Cerebellar cortex (tissue), 1 donor: ENCODE measurements around the gene VPS26B.
"Not testable (repeated sequence)": the region's sequence is repeated elsewhere in the genome, so short reads cannot be mapped to it uniquely, and the experiment has no call there.

ENCODE experiments used
- DNase-seq: peaks from one replicate; pipeline ENCODE4 v3.0.0-alpha.2; 2015; ENCODE audit warnings: low spot score

The VPS26B gene

DNA sequence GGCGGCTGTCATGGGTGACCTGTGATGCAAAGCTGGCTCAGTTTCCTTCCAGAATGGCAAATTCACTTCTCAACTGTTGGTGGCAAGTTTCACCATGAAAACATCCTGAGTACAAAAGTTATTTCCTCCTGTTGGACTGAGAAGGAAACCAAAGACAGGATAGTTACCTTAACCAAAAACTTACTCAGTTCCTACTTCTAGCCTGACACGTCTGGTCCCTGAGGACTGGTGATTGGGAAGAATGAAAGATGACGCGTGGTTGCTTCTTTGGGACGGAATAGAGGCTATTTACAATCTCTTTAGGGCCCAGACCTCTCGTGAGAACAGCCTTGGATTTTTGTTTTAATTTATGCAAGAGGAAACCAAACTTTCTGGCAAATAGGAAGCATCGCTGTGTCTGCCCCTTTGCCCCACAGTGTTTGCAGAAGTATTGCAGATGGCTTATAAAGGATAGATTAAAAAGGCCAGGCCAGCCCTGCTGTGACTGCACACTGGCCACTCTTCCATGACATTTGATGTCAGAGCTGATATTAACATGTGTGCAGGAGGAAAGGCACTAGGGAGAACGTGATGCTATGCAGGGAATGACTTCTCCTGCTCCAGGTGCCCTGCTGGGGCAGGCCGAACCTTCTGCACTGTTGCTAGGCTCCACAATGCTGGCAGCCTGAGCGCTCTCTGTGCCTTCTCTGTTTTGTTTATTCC lies 7.6 kb downstream of the VPS26B start:
- DNase-seq = no peak

DNA sequence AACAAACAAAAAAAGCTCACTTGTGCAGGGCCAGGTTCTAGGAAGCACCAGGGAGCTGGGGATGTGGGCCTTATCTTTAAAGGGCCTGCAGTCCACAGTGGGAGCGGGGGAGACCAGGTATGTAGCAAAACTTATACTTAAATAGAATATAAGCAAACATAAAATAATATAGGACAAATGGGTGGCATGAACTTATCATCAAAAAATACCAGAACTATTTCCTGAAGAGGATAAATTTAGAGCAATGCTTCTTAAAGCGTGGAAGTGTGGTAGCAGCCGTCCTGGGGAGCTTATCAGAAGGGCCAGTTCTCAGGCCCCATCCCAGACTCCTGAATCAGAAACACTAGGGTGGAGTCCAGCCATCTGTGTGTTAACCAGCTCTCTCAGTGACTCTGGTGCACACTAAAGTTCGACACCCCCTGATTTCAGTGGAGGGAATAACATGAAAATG lies 9.3 kb downstream of the VPS26B start:
- no peak for DNase-seq

GRCh38 chr11:134235399-134235798 lies 10.9 kb downstream of the VPS26B start:
- no peak for DNase-seq

DNA sequence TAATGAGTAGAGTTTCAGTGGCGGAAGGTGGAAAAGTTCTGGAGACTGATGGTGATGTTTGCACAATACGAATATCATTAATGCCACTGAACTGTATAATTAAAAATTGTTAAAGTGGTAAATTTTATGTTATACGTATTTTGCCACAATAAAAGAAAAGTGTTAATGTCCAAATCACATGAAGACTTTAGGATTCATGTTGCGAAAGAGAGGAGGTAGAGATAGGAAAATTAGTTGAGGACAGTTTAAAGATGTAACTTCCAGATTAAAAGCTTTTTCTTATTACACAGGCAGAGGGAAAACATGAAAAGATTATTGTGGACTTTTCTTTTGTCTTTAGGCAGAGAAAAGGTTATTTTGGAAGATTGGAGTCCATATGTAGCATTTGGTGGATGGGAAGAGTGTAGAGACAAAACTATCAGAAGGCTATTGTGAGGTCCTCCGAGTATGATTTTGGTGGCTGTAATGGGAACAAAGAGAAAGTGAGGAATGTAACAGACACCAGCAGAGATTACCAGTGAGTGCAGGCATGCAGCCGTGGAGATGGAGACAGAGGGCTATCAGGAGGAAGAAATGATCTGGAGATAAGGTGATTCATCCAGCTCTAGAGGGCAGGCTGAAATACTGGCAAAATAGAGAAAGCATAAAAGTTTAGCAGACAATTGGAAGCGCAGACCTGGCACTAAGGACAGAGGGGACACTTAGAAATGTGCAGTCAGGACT lies 12.5 kb downstream of the VPS26B start:
- DNase-seq = no peak

- no peak for DNase-seq
These were observed 13.1 kb downstream of the VPS26B start for GRCh38 chr11:134237557-134237922.

GRCh38 chr11:134238956-134239355 lies 14.5 kb downstream of the VPS26B start:
- DNase-seq = no peak

- no peak for DNase-seq
These were observed 16.1 kb downstream of the VPS26B start for GRCh38 chr11:134240592-134240991.

DNA sequence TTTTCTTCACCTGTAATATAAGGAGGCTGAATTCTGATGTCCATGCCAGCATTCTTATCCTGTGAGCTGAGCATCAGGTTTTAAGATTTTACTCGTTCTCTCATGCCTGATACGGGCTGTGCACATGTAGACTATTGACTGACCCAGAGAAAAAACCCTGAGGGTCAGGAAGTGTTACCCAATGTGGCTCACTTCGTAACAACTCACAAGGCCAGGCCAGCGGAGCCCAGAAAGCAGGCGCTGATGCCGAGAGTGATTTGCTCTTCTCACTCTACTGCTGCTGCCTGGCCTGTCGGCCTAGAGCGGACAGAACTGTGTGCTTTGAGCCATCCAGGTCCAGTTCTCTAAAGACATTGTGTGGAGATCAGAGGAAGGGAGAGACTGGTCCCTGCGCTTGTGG lies 17.9 kb downstream of the VPS26B start:
- DNase-seq = no peak

GRCh38 chr11:134243913-134244312 lies 19.4 kb downstream of the VPS26B start:
- no peak for DNase-seq

DNA sequence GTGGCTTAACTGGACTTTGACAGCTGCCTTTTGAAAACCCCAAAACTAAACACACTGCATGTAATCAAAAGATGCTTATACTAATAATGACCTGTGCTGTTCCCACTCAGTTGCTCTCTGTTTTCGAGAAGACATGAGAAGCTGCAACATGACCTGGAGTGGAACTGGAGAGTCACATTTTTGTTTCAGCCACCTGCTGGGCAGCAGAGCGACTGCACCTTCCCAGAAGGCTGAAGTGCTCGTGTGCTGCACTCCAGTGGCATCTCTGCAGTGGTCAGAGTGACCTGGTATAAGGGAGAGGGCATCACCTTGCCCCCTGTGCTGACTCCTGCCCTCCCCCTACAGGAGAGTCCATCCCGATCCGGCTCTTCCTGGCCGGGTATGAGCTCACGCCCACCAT lies 20.1 kb downstream of the VPS26B start:
- peak; percentile 18 for DNase-seq

DNA sequence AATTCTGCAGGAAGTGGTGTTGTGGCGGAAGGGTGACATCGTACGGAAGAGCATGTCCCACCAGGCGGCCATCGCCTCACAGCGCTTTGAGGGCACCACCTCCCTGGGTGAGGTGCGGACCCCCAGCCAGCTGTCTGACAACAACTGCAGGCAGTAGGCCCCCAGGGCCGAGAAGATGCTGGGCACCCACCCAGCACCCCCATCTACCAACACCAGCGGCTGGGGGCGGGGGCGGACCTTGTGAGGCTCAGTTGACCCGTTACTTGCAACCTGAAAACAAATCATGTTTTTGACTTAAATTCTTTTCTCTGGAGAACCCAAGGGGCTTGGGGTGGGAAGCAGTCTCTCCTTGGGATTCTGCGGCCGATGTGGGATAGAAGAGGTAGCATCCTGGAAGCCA lies 21.0 kb downstream of the VPS26B start:
- DNase-seq = no peak

DNA sequence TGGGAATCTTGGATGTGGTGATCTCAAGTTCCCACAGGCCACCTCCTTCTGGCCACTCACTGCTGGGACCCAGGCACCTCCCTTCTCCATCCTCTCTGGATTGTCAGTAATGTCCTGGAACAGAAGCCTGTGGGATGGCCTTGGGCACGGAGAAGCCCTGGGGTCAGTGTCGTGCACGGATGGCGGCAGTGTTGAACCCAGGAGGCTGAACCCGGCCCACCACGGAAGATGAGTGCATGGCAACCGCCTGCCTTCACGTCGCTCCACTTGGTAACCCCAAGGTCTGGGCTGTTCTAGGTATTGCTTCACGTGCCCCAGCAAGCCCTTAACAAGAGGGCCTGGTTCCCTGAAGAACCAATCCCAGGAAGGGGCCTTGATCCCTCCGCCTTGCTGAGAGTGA lies 21.6 kb downstream of the VPS26B start:
- no peak for DNase-seq

- DNase-seq = no peak
These were observed 22.2 kb downstream of the VPS26B start for GRCh38 chr11:134246678-134247077.

DNA sequence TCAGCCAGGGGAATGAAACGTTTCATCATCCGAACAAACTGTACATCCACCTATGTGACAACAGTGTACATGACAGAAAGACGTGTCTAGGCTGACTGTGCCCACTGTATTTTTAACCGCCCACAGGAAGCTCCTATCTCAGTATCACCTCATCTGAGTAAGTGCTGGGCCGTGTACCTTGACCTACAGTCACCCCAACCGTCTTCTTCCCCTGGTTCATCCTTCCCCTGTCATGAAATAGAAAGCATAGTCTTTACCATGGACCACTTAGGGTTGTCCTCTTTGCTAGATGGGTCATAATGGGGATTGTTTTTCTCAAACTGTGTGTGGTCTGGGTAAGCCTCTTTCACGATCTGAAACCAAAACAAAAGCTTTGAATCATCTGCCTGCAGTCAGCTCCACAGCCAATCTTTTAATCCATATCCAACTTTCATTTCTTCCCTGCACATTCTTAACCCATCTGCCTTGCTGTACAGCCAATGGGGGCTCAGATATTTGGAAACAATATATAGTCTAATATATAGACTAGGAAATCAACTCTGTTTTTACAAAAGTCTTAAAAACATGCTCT lies 24.5 kb downstream of the VPS26B start:
- DNase-seq = no peak

DNA sequence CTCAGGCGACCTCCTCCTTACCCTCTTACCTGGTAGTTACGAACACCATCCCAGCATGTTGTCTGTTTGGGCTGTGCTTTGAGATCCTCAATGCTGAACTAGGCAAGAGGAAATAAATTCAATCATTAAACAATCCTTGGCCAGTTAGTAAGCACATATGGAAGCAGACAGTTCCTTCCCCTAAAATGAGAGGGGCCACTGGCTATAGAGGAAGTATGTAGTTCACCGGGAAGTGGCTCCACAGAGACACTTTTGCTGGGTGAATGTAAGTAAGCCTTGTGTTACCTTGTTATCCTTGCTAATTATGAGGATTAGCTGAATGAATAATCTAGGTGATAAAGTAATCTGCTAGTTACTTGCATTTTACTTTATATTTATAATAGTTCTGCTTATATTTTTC lies 25.8 kb downstream of the VPS26B start:
- no peak for DNase-seq

GRCh38 chr11:134250675-134251074 lies 26.2 kb downstream of the VPS26B start:
- DNase-seq = no peak

DNA sequence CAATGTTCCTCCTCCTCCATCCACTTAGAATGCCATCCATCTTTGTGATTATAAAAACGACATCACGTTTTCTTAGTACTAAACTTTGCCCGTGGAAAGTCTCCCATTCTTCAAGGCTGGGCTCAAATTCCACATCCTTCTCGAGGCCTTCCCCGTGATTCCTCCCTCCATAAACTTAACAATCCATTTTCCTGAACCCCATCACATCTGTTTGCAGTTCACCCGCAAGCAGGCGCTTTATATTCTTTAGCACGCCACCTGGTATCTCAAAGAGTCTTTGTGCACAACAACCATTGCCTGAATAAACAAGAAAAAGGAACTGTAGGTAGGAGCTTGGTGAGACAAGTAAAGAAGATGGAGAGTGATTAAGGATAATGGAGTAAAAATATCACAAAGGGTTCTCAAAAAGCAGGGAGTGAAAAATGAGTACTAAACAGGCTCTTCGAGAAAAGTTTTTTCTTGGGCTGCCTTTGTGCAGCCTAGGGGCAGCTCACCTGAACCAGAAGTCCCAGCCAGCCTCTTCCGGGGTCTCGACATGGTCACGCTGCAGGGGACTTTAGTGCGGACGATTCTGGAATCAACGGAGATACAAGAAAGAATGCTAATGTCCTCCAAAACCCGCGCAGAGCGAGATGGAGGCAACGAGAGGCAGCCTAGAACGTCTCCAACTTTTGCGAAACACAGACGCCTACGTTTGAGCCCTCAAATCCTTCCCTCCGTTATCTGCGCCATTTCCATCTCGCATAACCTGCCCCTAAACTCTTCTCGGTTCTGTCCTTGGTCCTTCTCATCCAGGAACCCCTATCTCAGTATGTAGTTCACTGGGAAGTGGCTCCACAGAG lies 28.1 kb downstream of the VPS26B start:
- peak; percentile 18 for DNase-seq

GRCh38 chr11:134253188-134253993 lies 28.9 kb downstream of the VPS26B start, which contains the start of the genes ACAD8 and THYN1:
Gene ACAD8, plus strand, starts transcription at chr11:134253568. Its CDS starts 33 bp downstream, at chr11:134253601.
Gene THYN1, minus strand, starts transcription at chr11:134253352. Its CDS starts 470 bp downstream, at chr11:134252882.
- peak; percentile 98 for DNase-seq

- DNase-seq = no peak
These were observed 30.1 kb downstream of the VPS26B start for GRCh38 chr11:134254433-134255183.

DNA sequence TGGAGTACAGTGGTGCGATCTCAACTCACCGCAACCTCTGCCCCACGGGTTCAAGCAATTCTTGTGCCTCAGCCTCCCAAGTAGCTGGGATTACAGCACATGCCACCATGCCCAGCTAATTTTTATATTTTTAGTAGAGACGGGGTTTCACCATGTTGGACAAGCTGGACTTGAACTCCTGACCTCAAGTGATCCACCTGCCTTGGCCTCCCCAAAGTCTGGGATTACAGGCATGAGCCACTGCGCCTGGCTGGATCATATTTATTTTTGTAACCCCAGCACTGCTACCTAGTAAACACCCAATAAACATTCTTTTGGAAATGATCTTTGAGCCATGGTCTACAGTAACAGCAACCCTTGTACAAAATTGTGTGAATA lies 30.7 kb downstream of the VPS26B start:
- not testable (repeated sequence) for DNase-seq

GRCh38 chr11:134257101-134257500 lies 32.6 kb downstream of the VPS26B start:
- DNase-seq = no peak
